ENCODE measurements around the gene KCNC1. TPM values are rescaled to one million over a fixed set of nuclear protein-coding genes. Genes with fewer than 3 reads are reported as not detected.

KCNC1 gene
- polyA plus RNA-seq, 2 of the 4 experiments (the other 2 are of a cell fraction): 0.08 TPM; not detected in 1

DNA sequence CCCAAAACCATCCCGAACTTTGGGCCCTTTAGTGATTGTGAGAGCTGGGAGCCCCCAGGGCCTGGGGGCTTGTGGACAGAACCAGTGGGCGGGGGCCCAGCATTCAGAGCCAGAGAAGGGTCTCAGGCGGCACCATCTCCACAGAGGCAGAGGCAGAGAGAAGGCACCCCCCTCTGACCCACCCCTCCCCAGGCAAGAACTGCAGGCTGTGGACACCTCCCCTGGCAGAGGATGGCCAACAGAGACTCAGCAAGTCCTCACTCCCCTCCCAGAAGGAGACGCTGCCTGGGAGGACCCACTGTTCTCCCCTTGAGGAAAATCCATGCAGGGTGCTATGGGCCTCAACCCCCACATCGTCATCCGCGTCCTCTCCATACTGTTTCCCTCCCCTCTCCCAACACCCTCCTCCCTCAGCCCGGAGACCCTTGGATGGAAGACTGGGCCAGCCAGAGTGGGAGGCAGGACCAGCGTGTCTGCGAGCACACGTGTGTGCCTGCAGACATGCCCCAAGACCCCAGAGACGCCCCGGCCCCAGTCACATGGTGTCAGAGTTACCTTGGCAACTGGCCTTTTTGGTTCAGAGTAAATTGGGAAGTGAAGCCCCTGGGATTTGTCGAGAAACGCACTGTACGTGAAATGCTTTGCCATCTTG, 42.6 kb downstream of the KCNC1 start:
- ATAC-seq: no peak
- 75% methylated on average over 15 of the region's 16 CpGs for WGBS (ENCODE audit: missing lambda C conversion rate)
- TF ChIP-seq RNF2 (IDR thresholded peaks at IDR 0.05; ENCODE audit: borderline replicate concordance, low read depth): no peak
- no peak for TF ChIP-seq NFE2L2 (conservative IDR thresholded peaks at IDR 0.05; ENCODE audit: low read length)
- TF ChIP-seq ZC3H11A (IDR thresholded peaks at IDR 0.05): no peak
- no peak for TF ChIP-seq HDAC2 (IDR thresholded peaks at IDR 0.05)
- TF ChIP-seq PHF8 (IDR thresholded peaks at IDR 0.05; ENCODE audit: borderline replicate concordance, low read depth): no peak
- no peak for TF ChIP-seq EHMT2 (IDR thresholded peaks at IDR 0.05; ENCODE audit: low read depth)
- no peak for TF ChIP-seq ESRRA (IDR thresholded peaks at IDR 0.05; ENCODE audit: borderline replicate concordance, low read length)
- TF ChIP-seq TP53 (CRISPR knock-in tag; IDR thresholded peaks at IDR 0.05): no peak
- TF ChIP-seq GATA3 (IDR thresholded peaks at IDR 0.05; ENCODE audit: borderline replicate concordance): no peak
- no peaks in the 10 kb centered on the region for H3K4me1 ChIP-seq
- POLR2A ChIA-PET: no interaction called here
- H3K4me2 ChIP-seq: no peak overlapping the region
- no peak overlapping the region for H3K4me3 ChIP-seq
- CTCF ChIA-PET: interaction anchor here (0.6 to 2.0 kb wide), 2 partner anchors 16 to 46 kb away, joined by 3 to 5 read pairs; no protein-coding TSS in a partner anchor
- no peak overlapping the region for H3K27ac ChIP-seq
- no peak for DNase-seq (ENCODE audit: low read depth in 1 of 2, low spot score in 1 of 2)
- no peaks in the 10 kb centered on the region for H3K9me3 ChIP-seq
- FAIRE-seq: no peak

GRCh38 chr11:17777738-17778091, 43.1 kb downstream of the KCNC1 start:
- Histone ChIP-seq H3K4me1 (no peaks in the 10 kb centered on the region), H3K27ac (no peak overlapping the region), H3K4me2 (no peak overlapping the region), H3K4me3 (no peak overlapping the region), H3K9me3 (no peaks in the 10 kb centered on the region)
- ChIA-PET POLR2A (no interaction called here), CTCF (no interaction called here)
- no peak for ATAC-seq
- no peak for TF ChIP-seq NR3C1 (IDR thresholded peaks at IDR 0.05)
- TF ChIP-seq HOXA7 (CRISPR knock-in tag; IDR thresholded peaks at IDR 0.05): no peak
- TF ChIP-seq TFCP2L1 (CRISPR knock-in tag; IDR thresholded peaks at IDR 0.05): no peak
- no peak for TF ChIP-seq RARB (CRISPR knock-in tag; IDR thresholded peaks at IDR 0.05)
- no peak for TF ChIP-seq ZNF302 (CRISPR knock-in tag; IDR thresholded peaks at IDR 0.05)
- TF ChIP-seq MAFK (IDR thresholded peaks at IDR 0.05; ENCODE audit: partially characterized antibody): no peak
- no peak for TF ChIP-seq ZC3H11A (IDR thresholded peaks at IDR 0.05)
- no peak for TF ChIP-seq CBX2 (IDR thresholded peaks at IDR 0.05; ENCODE audit: borderline replicate concordance, low read depth)
- no peak for TF ChIP-seq NFE2L2 (conservative IDR thresholded peaks at IDR 0.05; ENCODE audit: low read length)
- no peak for TF ChIP-seq RAD21 (conservative IDR thresholded peaks at IDR 0.05 in 1 of 2, IDR thresholded peaks at IDR 0.05 in 1 of 2)
- TF ChIP-seq, protein P1, sequence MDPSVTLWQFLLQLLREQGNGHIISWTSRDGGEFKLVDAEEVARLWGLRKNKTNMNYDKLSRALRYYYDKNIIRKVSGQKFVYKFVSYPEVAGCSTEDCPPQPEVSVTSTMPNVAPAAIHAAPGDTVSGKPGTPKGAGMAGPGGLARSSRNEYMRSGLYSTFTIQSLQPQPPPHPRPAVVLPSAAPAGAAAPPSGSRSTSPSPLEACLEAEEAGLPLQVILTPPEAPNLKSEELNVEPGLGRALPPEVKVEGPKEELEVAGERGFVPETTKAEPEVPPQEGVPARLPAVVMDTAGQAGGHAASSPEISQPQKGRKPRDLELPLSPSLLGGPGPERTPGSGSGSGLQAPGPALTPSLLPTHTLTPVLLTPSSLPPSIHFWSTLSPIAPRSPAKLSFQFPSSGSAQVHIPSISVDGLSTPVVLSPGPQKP (IDR thresholded peaks at IDR 0.05; ENCODE audit: low read depth, low read length): no peak
- TF ChIP-seq ZFP36 (IDR thresholded peaks at IDR 0.05; ENCODE audit: borderline replicate concordance, partially characterized antibody): no peak
- no peak for TF ChIP-seq HOXB13 (CRISPR knock-in tag; IDR thresholded peaks at IDR 0.05; ENCODE audit: low read depth)
- TF ChIP-seq CHD4 (IDR thresholded peaks at IDR 0.05; ENCODE audit: borderline replicate concordance): no peak
- TF ChIP-seq TP53 (CRISPR knock-in tag; IDR thresholded peaks at IDR 0.05): no peak
- no peak for TF ChIP-seq GATA3 (IDR thresholded peaks at IDR 0.05; ENCODE audit: borderline replicate concordance)
- TF ChIP-seq EHF (CRISPR knock-in tag; IDR thresholded peaks at IDR 0.05): no peak
- no peak for TF ChIP-seq KDM1A (IDR thresholded peaks at IDR 0.05; ENCODE audit: low read depth)
- FAIRE-seq: no peak
- no peak for DNase-seq (ENCODE audit: low read depth in 1 of 2, low spot score in 1 of 2)
- 56% methylated on average over 13 of the region's 13 CpGs for WGBS (ENCODE audit: missing lambda C conversion rate)

- POLR2A ChIA-PET: no interaction called here
- FAIRE-seq: no peak
- CTCF ChIA-PET: no interaction called here
These were observed 43.8 kb downstream of the KCNC1 start for GRCh38 chr11:17778352-17778751.

More at GRCh38 chr11:17778352-17778751, 43.8 kb downstream of the KCNC1 start:
- ATAC-seq (no peak), DNase-seq (ENCODE audit: low read depth in 1 of 2, low spot score in 1 of 2) (no peak)
- Histone ChIP-seq H3K9me3 (no peaks in the 10 kb centered on the region), H3K27ac (no peak overlapping the region), H3K4me2 (no peak overlapping the region), H3K4me1 (no peaks in the 10 kb centered on the region), H3K4me3 (no peak overlapping the region)
- TF ChIP-seq JUN (IDR thresholded peaks at IDR 0.05): no peak
- WGBS (ENCODE audit: missing lambda C conversion rate): 58% methylated on average over 5 of the region's 5 CpGs

All from A549 (cell line).